ENCODE data around the gene FBXL7. TPM values are rescaled to one million over a fixed set of nuclear protein-coding genes. Genes with fewer than 3 reads are reported as not detected.

Gene FBXL7
- total RNA-seq, 4 donors from 2014 or later, result 6.5 to 37.0 (median 19.7) TPM

- TF ChIP-seq POLR2A (IDR thresholded peaks at IDR 0.05) (no peak), CTCF (IDR thresholded peaks at IDR 0.05) (no peak)
- Histone ChIP-seq H3K9me3 (no peaks in the 10 kb centered on the region), H3K4me3 (no peak overlapping the region), H3K27ac (no peak overlapping the region), H3K4me1 (no peaks in the 10 kb centered on the region), H3K36me3 (no peaks in the 10 kb centered on the region), H3K27me3 (no peaks in the 10 kb centered on the region)
- DNase-seq, result no peak
- intact Hi-C loops (cut with DNase I; ENCODE audit: low total_unique reads), result no loop called here
These were observed 95.9 kb downstream of the FBXL7 start for GRCh38 chr5:15595929-15596328.

- Histone ChIP-seq H3K4me3 (no peak overlapping the region), H3K36me3 (no peaks in the 10 kb centered on the region), H3K27me3 (no peaks in the 10 kb centered on the region), H3K4me1 (no peaks in the 10 kb centered on the region), H3K27ac (peak overlapping the region in 1 of 2 donors; percentile 2), H3K9me3 (no peaks in the 10 kb centered on the region)
- intact Hi-C loops (cut with DNase I; ENCODE audit: low total_unique reads), result no loop called here
- DNase-seq, result no peak
- TF ChIP-seq POLR2A (IDR thresholded peaks at IDR 0.05), result no peak
- no peak for TF ChIP-seq CTCF (IDR thresholded peaks at IDR 0.05)
These were observed 97.0 kb downstream of the FBXL7 start for GRCh38 chr5:15596936-15597335.

- no peaks in the 10 kb centered on the region for H3K4me1 ChIP-seq
- H3K27ac ChIP-seq, result no peak overlapping the region
- DNase-seq, result no peak
- H3K9me3 ChIP-seq, result no peaks in the 10 kb centered on the region
- TF ChIP-seq CTCF (IDR thresholded peaks at IDR 0.05) (no peak), POLR2A (IDR thresholded peaks at IDR 0.05) (no peak)
- H3K4me3 ChIP-seq, result no peak overlapping the region
- no peaks in the 10 kb centered on the region for H3K27me3 ChIP-seq
- intact Hi-C loops (cut with DNase I; ENCODE audit: low total_unique reads), result no loop called here
- H3K36me3 ChIP-seq, result no peaks in the 10 kb centered on the region
These were observed 97.8 kb downstream of the FBXL7 start for GRCh38 chr5:15597804-15598203.

GRCh38 chr5:15598294-15598902, 98.4 kb downstream of the FBXL7 start:
- H3K36me3 ChIP-seq, result no peaks in the 10 kb centered on the region
- peak; percentile 8 to 43 (median 24) for TF ChIP-seq CTCF (IDR thresholded peaks at IDR 0.05)
- no peak for TF ChIP-seq POLR2A (IDR thresholded peaks at IDR 0.05)
- no peaks in the 10 kb centered on the region for H3K27me3 ChIP-seq
- H3K4me1 ChIP-seq, result no peaks in the 10 kb centered on the region
- intact Hi-C loops (cut with DNase I; ENCODE audit: low total_unique reads), result no loop called here
- no peak for DNase-seq
- H3K9me3 ChIP-seq, result no peaks in the 10 kb centered on the region
- no peak overlapping the region for H3K4me3 ChIP-seq
- H3K27ac ChIP-seq, result no peak overlapping the region

GRCh38 chr5:15600035-15600434, 100.1 kb downstream of the FBXL7 start:
- Histone ChIP-seq H3K4me1 (no peaks in the 10 kb centered on the region), H3K9me3 (no peaks in the 10 kb centered on the region), H3K36me3 (no peaks in the 10 kb centered on the region), H3K27me3 (no peaks in the 10 kb centered on the region), H3K27ac (no peak overlapping the region), H3K4me3 (no peak overlapping the region)
- no peak for DNase-seq
- no peak for TF ChIP-seq CTCF (IDR thresholded peaks at IDR 0.05)
- no peak for TF ChIP-seq POLR2A (IDR thresholded peaks at IDR 0.05)
- intact Hi-C loops (cut with DNase I; ENCODE audit: low total_unique reads), result no loop called here
